ENCODE data around the gene LAYN.

The LAYN gene

DNA sequence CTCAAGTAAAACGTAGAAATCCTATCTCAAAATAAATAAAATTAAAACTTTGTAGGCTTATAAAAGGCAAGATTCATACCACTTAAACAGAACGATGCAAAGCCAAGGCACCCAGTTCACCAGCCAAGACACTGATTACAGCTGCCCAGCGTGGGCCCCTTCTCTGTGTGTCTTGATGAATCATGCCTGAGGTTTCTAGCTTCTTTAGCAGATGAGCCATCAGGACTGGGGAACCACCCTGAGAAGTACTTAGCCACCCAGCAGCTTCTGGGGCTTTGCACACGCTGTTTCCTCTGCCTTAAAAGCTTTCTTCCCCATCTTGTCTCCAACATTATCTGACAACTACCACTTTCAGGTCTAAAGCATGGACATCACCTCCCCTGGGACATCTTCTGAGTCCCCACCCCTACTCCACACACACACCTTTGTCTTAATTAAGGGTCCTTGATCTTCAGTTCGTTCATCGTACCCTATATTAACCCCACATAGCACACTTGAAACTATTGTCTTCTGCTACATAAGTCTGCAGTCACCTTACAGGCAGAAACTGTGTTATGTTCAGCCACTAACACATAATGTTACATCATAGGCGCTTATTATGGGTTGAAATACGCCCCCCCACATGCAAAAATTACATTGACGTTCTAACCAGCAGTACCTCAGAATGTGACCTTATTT, 8.7 kb upstream of the LAYN start:
- DNase-seq: no peak

DNA sequence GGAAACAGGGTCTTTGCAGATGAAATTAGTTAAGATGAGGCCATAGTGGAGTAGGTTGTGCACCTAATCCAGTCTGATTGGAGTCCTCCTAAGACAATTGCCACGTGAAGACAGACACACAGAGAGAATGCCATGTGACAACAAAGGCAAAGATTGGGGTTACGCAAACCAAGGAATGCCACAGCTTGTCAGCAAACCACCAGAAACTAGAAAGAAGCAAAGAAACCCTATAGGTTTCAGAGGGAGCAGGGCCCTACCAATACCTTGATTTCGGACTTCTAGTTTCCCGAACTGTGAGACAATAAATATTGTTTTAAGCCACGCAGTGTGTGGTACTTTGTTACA, 8.2 kb upstream of the LAYN start:
- no peak for DNase-seq

DNA sequence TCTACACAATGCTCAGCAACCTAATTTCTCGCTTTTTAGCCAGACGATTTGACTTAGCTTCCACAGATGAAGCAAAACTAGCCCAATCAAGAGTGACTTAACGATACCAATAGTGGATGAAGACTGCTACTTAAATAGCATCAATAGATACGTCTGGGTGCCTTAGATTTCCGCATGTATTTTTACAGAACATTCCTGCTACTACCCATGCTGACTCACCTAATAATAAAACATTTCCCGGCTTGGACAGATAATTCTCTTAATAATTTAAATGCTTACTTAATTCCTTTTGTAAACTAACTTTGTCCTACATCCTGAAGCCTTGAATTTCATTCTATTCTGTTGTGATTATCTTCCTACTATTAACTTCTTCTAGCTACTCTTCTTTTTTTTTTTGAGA, 5.2 kb upstream of the LAYN start:
- DNase-seq: no peak

DNA sequence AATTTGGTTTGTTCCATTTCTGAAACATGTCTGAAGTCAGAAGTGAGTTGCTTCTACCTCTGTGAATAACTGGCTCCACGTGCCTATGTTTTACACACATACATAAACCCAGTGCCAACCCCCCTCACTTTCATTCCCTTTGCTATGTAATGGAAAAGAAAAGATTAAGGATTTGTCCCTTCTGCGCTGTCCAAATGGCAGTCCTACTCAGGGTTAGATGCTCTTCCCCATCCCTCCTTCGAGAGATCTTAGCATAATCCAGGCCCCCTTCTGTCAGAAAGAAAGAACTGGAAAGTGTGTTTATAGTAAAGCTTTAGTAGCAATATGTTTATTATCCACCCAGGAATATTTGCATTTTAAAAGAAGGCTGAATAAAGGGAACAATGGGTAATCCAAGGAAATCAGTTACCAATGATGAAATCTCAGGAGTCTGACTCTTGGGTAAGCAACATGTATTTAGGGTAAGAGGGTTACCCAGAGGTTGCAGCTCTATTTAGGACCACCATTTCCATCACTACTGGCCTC, 3.1 kb upstream of the LAYN start:
- no peak for DNase-seq

DNA sequence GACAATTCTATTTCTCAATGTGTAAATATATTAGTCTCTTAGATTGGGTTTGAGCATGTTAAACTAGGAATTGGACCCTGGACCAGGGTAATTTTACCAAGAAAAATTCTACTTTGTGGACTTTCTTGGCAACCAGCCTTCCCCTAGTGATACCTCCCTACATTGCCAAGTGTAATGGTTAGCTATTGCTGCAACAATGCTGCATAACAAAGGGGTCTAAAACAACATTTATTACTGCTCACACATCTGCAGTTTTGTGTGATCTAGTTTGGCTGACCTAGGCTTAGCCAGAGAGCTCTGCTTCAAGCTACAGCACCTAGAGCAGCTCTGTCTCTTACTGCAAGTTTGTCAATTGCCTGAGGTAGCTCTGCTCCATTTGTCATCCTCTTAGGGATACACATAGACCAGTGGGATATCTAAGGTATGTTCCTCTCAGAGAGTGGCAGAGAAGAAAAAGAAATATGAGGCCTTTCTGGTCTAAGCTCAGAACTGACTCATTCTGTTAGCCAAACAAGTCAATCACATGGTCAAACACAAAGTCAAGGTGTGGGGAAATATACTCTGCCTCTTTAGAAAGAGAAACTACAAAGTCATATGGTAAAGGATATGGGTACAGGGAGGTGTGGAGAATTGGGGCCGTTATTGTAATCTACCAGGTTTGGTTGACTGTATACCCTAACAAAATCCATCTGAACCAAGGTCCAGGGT, 2.0 kb upstream of the LAYN start:
- no peak for DNase-seq

DNA sequence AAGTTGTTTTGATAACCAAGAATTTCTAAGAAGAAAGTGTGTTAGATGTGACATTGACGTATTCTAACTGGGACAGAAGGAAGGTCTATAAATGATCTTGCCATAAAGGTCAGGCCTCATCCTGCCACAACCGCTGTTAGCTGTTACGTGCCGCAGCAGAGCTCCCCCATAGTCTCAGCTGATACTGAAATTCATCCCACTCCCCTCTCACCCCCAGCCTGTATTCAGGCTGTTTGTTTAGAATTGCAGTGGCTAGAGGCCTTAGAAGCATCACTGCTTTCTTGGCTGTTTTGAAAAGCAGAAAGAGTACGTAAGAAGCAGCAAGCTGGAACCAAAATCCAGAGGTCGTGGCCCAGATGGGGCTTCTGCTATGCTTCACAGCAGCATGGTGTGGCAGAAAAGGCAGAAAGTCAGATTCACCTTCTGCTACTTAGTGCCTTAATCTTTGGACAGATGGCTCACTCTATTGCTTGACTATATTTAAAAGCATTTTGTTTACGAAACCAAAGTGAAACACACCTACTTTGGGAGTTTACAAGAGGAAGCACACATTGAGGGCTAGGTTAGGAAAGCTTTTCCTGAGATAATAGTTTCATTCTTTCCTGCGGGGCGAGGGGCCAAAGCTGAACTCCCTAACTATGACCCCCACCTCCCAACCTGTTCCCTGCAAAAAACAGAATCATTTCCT, 950 bp upstream of the LAYN start:
- DNase-seq: no peak

DNA sequence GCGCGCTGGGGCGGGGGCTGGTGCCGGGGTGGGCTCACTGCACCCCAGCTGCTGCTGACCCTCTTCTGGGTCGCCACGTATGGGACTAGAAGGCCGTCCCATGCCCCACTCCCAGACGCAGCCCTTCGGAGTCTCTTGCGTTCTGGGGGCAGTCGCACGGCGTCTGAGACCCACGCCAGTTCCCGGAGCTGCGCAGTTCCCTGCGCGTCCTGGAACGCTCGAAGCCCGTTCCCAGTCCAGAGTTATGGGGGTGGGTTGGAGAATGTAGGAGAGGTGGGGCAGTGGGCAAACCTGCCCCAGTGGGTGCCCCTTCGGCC, 375 bp downstream of the LAYN start:
- no peak for DNase-seq

DNA sequence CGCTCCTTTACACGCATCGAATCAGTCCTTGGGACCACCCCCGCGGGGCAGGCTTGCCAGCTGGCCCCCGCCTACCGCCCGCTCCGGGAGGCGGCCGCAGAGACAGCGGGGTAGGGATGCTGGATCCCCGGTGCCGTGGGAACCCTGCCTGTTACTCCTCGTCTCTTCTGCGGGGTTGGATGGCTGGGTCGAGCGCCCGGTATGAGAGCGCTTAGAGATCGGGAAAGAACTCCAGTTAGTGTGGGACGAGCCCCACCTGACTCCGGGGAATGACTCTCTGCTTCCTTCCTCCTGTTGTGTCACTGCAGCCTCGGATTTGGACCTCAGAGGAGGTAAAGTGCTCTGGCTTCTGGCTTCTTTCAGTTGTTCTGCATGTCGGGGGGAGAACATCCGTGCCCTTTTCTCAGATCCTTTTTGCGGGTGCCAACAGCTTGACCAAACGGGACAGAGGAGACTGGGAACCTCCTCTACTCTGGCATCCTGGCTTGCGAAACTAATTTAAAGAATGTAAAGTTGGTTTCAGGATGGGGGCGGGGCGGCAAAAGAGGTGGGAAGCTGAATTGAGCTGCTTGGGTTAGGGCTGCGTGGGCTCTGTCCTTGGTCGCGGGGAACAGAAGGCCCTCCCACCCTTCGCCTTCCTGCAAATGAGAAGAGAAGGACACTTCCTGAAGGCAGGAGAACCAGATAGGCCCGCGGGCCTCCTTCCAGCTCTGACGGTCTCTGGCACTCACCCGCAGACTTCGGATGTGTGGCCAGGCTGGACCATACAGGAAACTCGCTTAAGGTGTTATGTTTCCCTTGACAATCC, 938 bp downstream of the LAYN start:
- no peak for DNase-seq

DNA sequence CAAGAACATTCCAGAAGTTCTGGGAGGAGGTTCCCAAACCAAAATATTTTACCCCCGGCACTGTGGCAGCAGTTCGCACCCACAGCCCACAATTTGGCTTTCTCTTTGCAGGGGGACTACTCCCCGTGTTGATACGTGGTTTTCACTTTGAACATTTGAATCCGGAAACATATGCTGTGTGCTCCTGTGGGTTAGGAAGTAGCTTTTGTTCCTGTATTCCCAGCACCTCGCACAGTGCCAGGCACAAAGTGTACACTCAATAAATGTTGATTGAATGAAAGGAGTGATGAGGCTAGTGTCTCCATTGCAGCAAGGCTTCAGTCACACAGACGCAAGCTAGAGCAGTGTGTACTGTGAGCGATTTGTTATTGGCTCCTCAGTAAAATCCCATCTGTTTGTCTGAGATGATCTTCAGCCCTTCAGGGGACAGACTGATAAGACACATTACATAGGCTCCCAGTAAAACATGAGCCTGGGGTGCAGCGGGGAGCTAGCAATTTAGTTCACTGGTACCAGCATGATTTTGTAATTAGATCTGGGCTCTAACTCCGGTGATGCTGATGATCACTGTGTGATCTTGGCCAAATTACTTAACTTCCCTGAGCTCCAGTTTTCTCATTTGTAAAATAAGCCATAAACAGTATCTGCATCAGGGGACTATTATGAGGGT, 2.2 kb downstream of the LAYN start:
- no peak for DNase-seq

DNA sequence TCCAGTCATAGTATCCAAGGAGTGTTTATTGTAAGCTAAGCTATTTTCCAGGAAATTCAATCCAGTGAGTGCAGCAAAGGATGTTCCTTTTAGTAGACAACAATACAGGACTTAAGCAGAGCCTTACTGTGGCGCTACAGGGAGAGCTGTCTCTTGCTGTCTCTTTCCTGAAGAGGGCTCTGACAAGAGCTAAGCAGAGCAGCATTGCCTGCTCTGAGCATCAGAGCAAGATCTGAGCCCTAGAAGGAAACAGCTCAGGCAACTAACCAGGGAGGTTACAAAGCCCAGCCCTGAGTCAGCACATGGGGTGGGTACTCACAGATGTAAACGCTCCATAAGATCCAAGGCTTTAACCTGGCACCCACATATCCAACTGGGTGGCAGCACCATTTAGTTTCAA, 8.0 kb downstream of the LAYN start:
- no peak for DNase-seq

DNA sequence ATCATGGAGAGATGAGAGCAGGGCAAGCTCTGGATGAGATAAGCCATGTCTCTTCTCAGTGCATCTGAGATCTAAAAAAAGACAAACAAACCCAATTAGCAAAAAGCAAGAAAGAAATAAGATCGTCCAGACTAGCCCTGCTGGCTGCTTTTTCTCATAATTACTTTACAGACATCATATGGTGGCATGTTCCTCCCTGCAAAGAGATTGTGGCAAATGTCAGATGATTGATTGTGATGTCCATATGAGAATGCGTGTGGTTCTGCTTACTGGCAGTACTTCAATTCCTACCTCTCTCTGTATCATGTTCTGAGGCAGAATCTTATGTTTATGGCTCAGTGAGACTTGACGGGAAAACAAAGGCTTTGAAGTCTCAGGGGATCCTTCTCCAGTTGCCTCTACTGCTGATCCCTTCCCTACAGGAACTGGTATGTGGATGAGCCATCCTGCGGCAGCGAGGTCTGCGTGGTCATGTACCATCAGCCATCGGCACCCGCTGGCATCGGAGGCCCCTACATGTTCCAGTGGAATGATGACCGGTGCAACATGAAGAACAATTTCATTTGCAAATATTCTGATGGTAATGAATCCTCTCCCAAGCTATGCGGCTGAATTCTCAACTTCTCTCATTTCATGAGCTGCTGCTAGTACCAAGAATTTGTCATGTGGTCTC, 8.8 kb downstream of the LAYN start:
- DNase-seq: no peak

DNA sequence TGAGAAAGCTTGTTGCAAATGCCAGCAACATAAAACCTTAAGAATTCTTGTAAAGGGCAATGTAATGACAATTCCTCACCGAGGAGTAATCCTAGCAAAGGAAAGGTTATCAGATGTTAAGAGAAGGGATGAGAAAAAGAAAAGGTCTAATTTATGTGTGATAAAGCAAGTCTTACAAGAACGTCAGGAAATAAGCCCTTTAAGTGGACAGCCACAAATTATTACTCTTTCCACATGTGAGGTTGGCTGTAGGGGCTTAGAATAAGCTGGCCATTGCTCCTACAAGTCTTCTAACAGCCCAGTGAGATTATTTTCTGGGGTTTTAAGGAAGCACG, 9.3 kb downstream of the LAYN start:
- no peak for DNase-seq

DNA sequence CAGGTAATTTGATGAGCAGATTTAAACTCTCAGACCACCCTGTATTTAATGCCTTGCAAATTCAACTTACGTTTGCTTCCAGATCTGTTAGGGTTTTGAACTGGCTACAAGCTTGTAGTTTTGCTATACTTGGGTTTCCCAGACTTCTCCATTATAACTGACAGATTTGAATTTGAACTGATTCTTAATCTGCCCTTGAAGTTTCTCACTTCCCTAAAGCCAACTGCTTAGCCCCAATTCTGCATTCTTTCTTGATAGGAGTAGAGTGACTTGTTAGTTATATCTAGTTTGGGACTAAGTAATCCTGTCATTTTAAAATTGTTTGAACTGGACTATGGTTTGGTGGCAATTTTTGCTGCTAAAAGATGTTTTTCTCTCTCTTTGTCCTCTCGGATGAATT, 9.7 kb downstream of the LAYN start:
- DNase-seq: no peak

DNA sequence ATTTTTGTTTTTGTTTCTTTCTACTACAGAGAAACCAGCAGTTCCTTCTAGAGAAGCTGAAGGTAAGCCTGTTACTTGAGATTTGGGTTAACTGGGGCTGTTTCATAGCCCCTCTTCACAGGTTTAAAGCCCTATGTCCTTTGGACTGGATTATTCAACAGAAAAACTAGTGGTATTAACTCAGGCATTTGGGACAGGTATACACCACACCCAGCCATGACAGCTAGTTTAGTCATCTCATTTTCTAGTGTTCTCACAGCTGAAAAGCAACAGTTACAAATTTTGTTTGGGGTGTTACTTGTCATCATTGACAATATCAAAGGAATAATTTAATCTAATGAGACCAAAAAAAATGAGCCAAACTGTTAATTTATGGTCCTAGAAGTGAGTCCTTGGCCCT, 14.0 kb downstream of the LAYN start:
- no peak for DNase-seq

DNA sequence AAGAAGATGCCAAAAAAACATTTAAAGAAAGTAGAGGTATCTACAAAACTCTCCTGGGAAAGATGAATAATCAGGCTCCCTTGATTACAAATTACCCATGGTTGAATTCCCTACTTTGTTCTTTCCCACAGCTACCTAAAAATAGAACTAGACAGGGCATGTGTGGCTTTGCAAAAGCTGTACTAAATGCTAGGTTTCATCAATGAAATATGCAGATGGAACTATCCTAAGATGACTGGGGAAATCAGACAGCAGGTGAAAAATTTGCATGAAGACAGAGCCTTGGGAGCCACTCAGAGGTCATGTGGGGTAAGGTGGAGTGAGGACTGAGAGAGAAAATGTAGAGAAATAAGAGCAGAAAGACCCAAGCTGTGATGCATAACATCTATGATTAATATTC, 14.7 kb downstream of the LAYN start:
- no peak for DNase-seq

DNA sequence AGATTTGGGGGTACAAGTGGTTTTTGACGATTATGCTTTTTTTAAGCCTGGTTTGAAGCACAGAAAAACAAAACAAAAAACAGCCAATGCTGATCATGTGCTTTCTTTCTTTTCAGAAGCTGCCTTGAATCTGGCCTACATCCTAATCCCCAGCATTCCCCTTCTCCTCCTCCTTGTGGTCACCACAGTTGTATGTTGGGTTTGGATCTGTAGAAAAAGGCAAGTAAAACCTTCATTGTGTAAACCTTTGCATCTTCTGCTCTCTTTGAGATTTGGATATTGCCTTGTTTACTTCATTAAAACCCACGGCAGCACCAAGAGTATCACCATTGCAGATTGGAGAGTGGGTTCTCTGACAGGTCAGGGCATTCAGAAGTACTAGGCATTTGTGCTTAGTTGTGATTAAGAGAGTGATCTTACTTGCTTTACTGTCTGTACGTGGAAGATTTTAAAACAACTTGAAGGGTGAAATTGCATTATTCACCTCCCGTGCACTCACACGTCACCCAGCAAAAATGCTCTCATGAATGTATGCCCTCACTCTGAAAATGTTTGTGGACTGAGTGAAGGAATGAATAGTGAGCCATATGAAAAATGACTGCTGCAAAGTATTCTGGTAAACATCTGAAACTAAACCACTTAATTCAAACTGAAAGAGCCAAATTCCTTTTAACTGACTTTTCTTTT, 17.0 kb downstream of the LAYN start:
- no peak for DNase-seq

DNA sequence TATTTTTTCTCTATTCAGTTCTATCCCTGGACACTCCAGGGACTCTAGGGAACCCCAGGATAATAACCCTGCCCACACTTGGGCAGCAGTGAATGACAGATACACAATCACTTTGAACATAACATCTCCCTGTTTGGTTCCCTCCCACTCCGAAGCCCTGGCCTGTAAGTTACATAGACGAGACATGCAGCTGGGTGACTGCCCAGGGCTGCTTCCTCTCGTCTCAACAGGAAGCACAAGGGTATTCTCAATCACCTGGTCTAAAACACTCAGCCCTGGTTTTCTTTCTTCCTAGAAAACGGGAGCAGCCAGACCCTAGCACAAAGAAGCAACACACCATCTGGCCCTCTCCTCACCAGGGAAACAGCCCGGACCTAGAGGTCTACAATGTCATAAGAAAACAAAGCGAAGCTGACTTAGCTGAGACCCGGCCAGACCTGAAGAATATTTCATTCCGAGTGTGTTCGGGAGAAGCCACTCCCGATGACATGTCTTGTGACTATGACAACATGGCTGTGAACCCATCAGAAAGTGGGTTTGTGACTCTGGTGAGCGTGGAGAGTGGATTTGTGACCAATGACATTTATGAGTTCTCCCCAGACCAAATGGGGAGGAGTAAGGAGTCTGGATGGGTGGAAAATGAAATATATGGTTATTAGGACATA, 19.4 kb downstream of the LAYN start:
- DNase-seq: no peak

DNA sequence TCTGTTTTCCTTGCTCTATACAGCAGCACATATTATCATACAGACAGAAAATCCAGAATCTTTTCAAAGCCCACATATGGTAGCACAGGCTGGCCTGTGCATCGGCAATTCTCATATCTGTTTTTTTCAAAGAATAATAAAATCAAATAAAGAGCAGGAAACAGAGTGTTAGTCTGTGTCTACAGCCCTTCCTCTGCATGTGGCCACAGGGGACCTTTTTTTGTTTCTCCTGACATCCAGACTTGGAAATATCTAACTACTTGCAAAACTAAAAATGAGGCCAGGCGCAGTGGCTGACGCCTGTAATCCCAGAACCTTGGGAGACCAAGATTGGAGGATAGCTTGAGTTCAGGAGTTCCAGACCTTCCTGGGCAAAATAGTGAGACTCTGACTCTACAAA, 20.3 kb downstream of the LAYN start:
- no peak for DNase-seq

DNA sequence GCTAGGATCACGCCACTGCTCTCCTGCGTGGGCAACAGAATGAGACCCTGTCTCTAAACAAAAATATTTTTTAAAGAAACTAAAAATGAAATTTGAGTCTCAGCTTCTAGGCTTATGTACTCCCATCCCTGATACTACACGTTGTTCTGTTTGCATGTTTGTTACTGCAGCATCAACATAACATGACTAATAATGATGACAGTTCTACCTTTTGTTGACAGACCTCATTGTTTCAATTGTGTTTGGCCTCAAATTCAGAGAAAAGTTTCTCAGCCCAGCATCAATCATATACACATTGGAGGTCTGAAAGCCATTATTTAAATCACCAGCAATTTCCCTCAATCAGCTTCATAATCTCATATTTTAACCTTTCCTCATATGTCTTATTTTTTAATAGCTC, 20.8 kb downstream of the LAYN start:
- no peak for DNase-seq

DNA sequence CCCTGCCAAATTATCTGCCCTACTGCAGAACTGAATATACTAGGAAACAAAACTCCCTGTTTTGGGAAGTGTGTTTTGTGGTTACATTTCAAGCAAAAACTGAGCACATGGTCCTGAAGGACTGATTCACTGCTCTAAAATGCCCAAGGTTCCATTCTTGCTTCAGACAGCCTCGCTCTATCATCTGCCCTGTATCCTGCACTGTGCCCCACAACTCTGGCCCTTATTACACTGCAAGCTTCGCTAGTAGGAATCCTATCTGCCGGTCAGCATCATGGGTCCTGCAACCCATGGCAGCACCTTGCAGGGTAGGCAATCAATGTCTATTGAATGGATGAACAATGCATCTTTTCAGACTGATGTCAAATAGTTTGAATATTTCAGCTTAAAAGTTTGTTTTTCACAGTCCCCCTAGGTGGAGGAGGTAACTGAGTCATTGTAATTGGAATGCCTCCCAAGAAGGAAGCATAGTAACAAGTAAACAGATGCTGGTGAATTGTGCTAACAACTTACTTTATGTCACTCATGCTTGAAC, 21.3 kb downstream of the LAYN start:
- DNase-seq: no peak

Data from NCI-H1048 (cell line).